ENCODE results near the gene RPS6KA2.

Gene RPS6KA2

GRCh38 chr6:166671434-166672081 lies 44.5 kb upstream of the RPS6KA2 start:
- DNase-seq (ENCODE audit: low spot score): no peak
- in situ Hi-C loops (cut with MboI; ENCODE audit: low pct_unique_long_range_greater_than_20kb, low sequenced_read_pairs, unreplicated experiment): no loop called here
- TF ChIP-seq CTCF (IDR thresholded peaks at IDR 0.05; ENCODE audit: extremely low read depth, insufficient read depth, missing control alignments): no peak

- no peak for DNase-seq (ENCODE audit: low spot score)
- in situ Hi-C loops (cut with MboI; ENCODE audit: low pct_unique_long_range_greater_than_20kb, low sequenced_read_pairs, unreplicated experiment): no loop called here
- no peak for TF ChIP-seq CTCF (IDR thresholded peaks at IDR 0.05; ENCODE audit: extremely low read depth, insufficient read depth, missing control alignments)
These were observed 43.8 kb upstream of the RPS6KA2 start for GRCh38 chr6:166670894-166671293.

- no peak for TF ChIP-seq CTCF (IDR thresholded peaks at IDR 0.05; ENCODE audit: extremely low read depth, insufficient read depth, missing control alignments)
These were observed 43.0 kb upstream of the RPS6KA2 start for GRCh38 chr6:166670013-166670412.

GRCh38 chr6:166667796-166668610 lies 41.0 kb upstream of the RPS6KA2 start:
- TF ChIP-seq CTCF (IDR thresholded peaks at IDR 0.05; ENCODE audit: extremely low read depth, insufficient read depth, missing control alignments): no peak
- DNase-seq (ENCODE audit: low spot score): no peak
- in situ Hi-C loops (cut with MboI; ENCODE audit: low pct_unique_long_range_greater_than_20kb, low sequenced_read_pairs, unreplicated experiment): no loop called here

More at GRCh38 chr6:166670013-166670412, 43.0 kb upstream of the RPS6KA2 start:
- DNase-seq (ENCODE audit: low spot score): no peak
- in situ Hi-C loops (cut with MboI; ENCODE audit: low pct_unique_long_range_greater_than_20kb, low sequenced_read_pairs, unreplicated experiment): no loop called here

GRCh38 chr6:166664135-166664534 lies 37.1 kb upstream of the RPS6KA2 start:
- in situ Hi-C loops (cut with MboI; ENCODE audit: low pct_unique_long_range_greater_than_20kb, low sequenced_read_pairs, unreplicated experiment): no loop called here
- TF ChIP-seq CTCF (IDR thresholded peaks at IDR 0.05; ENCODE audit: extremely low read depth, insufficient read depth, missing control alignments): no peak
- DNase-seq (ENCODE audit: low spot score): no peak

- in situ Hi-C loops (cut with MboI; ENCODE audit: low pct_unique_long_range_greater_than_20kb, low sequenced_read_pairs, unreplicated experiment): no loop called here
These were observed 36.5 kb upstream of the RPS6KA2 start for GRCh38 chr6:166663568-166663967.

More at GRCh38 chr6:166663568-166663967, 36.5 kb upstream of the RPS6KA2 start:
- DNase-seq (ENCODE audit: low spot score): no peak
- TF ChIP-seq CTCF (IDR thresholded peaks at IDR 0.05; ENCODE audit: extremely low read depth, insufficient read depth, missing control alignments): no peak

Data from GM13977 (cell line).